GM19023 (cell line): ENCODE measurements around the gene FAM89A.
"Not testable (repeated sequence)": the region's sequence is repeated elsewhere in the genome, so short reads cannot be mapped to it uniquely, and the experiment has no call there.

ENCODE experiments used
- ATAC-seq: cut with Tn5 transposase; IDR thresholded peaks from one replicate; pipeline ENCODE4 v1.9.1; 2021; ENCODE audit warnings: mild to moderate bottlenecking, moderate library complexity; ENCODE audit not compliant: unreplicated experiment

Gene FAM89A

GRCh38 chr1:231035799-231036198 is 4.3 kb downstream of the FAM89A start:
- no peak for ATAC-seq

GRCh38 chr1:231032963-231033362 is 7.1 kb downstream of the FAM89A start:
- ATAC-seq = no peak

GRCh38 chr1:231029841-231030240 is 10.2 kb downstream of the FAM89A start:
- ATAC-seq = no peak

GRCh38 chr1:231029247-231029646 is 10.8 kb downstream of the FAM89A start:
- ATAC-seq = not testable (repeated sequence)

GRCh38 chr1:231028682-231029081 is 11.4 kb downstream of the FAM89A start:
- ATAC-seq = no peak

GRCh38 chr1:231027971-231028370 is 12.1 kb downstream of the FAM89A start:
- no peak for ATAC-seq

- ATAC-seq = no peak
Observed at GRCh38 chr1:231027136-231027925, 12.7 kb downstream of the FAM89A start.

- no peak for ATAC-seq
Observed at GRCh38 chr1:231026576-231026975, 13.5 kb downstream of the FAM89A start.

- ATAC-seq = no peak
Observed at GRCh38 chr1:231023150-231023549, 16.9 kb downstream of the FAM89A start.

- not testable (repeated sequence) for ATAC-seq
Observed at GRCh38 chr1:231022543-231022942, 17.5 kb downstream of the FAM89A start.

- ATAC-seq = no peak
Observed at GRCh38 chr1:231021540-231022031, 18.5 kb downstream of the FAM89A start.

- ATAC-seq = no peak
Observed at GRCh38 chr1:231020816-231021215, 19.2 kb downstream of the FAM89A start.

- no peak for ATAC-seq
Observed at GRCh38 chr1:231020139-231020601, 19.9 kb downstream of the FAM89A start.

- ATAC-seq = no peak
Observed at GRCh38 chr1:231019711-231020110, 20.3 kb downstream of the FAM89A start.

- no peak for ATAC-seq
Observed at GRCh38 chr1:231016966-231017365, 23.1 kb downstream of the FAM89A start.

- ATAC-seq = no peak
Observed at GRCh38 chr1:231016234-231016633, 23.8 kb downstream of the FAM89A start.

- ATAC-seq = no peak
Observed at GRCh38 chr1:231013391-231014015, 26.6 kb downstream of the FAM89A start.

- ATAC-seq = no peak
Observed at GRCh38 chr1:231011963-231012362, 28.1 kb downstream of the FAM89A start.

- ATAC-seq = no peak
Observed at GRCh38 chr1:231011360-231011759, 28.7 kb downstream of the FAM89A start.

- not testable (repeated sequence) for ATAC-seq
Observed at GRCh38 chr1:231007535-231007934, 32.5 kb downstream of the FAM89A start.

- ATAC-seq = no peak
Observed at GRCh38 chr1:231001892-231002291, 38.2 kb downstream of the FAM89A start.

GRCh38 chr1:231000639-231001038 is 39.4 kb downstream of the FAM89A start:
- ATAC-seq = no peak
